K562 (cell line): ENCODE measurements around the gene OR1S1. TPM values are rescaled to one million over a fixed set of nuclear protein-coding genes. Genes with fewer than 3 reads are reported as not detected.

Experiments
- ATAC-seq: fragments of 200-7000 bp; cut with Tn5 transposase; 3 replicates; pipeline ENCODE4 v1.9.1; 2020; ENCODE audit warnings: moderate library complexity
- BruUV-seq: library from RNA; stranded (reverse); fragments of 400-500 nt; replicated peaks from 2 replicates; lab custom pipeline; 2021; lab: Mats Ljungman, UMichigan
- CTCF ChIA-PET: fragments of 300-600 bp; formaldehyde crosslinking; extraction: SDS; loops from one replicate; lab custom pipeline; 2021; ENCODE audit warnings: low intra/inter-chr PET ratio; lab: Yijun Ruan, JAX
- POLR2A ChIA-PET: fragments of 300-600, 350-650 bp; sonication (Branson Sonifier 250); formaldehyde crosslinking; extraction: SDS; loops from one replicate; lab custom pipeline; 2021; ENCODE audit warnings: antibody characterized with exemption, inconsistent platforms; lab: Yijun Ruan, JAX
- DNase-seq, 4 experiments: peaks; one replicate each; pipeline versions ENCODE4 v3.0.0 to v3.0.0-alpha.2; 2011 to 2018; ENCODE audit warnings: low spot score in 3 of 4, mixed read lengths in 3 of 4; ENCODE audit errors: extremely low read depth in 1 of 4
- FAIRE-seq: peaks from 2 replicates; lab custom pipeline; 2011; peaks lifted over from hg19 to GRCh38; lab: Jason Lieb, UNC
- H2AFZ ChIP-seq: 2 replicates; pipeline ENCODE4 v1.6.0; 2011; ENCODE audit warnings: low read depth, low read length, control low read depth, inconsistent platforms
- H3K27ac ChIP-seq: fragments of 200-600 bp; 3 replicates; pipeline ENCODE4 v1.8.0; 2011; ENCODE audit warnings: low read depth, mild to moderate bottlenecking, control low read depth, inconsistent platforms, low read length, moderate library complexity, mixed read lengths; ENCODE audit errors: extremely low read depth
- H3K27me3 ChIP-seq, 2 experiments: fragments of 300-600 bp in 1 of 2; 2 replicates in 1 of 2; 3 replicates in 1 of 2; pipeline versions ENCODE4 v1.6.0 to v1.8.0; 2011; ENCODE audit warnings: inconsistent platforms in 2 of 2, low read length in 2 of 2, mild to moderate bottlenecking in 1 of 2, mixed read lengths in 1 of 2, moderate library complexity in 1 of 2; ENCODE audit not compliant: control insufficient read depth in 2 of 2, insufficient read depth in 2 of 2
- H3K36me3 ChIP-seq: fragments of 300-600 bp; 3 replicates; pipeline ENCODE4 v1.8.0; 2011; ENCODE audit warnings: mild to moderate bottlenecking, low read length, inconsistent platforms; ENCODE audit not compliant: control insufficient read depth, insufficient read depth
- H3K4me1 ChIP-seq, 2 experiments: fragments of 200-600 bp in 1 of 2; replicated peaks in 1 of 2; 2 replicates in 1 of 2; 3 replicates in 1 of 2; pipeline versions ENCODE4 v1.5.1 to v1.8.0; 2011; ENCODE audit warnings: inconsistent platforms in 2 of 2, low read length in 2 of 2, mild to moderate bottlenecking in 1 of 2, mixed read lengths in 1 of 2, moderate library complexity in 1 of 2; ENCODE audit not compliant: control insufficient read depth in 2 of 2, insufficient read depth in 2 of 2
- H3K4me2 ChIP-seq: 2 replicates; pipeline ENCODE4 v1.6.1; 2011; ENCODE audit warnings: low read length, control low read depth, inconsistent platforms, mixed read lengths; ENCODE audit not compliant: insufficient read depth
- H3K4me3 ChIP-seq: fragments of 200-600 bp; sonication (generic), shearing (Covaris generic); 2 replicates; pipeline ENCODE4 v1.5.1; 2016; ENCODE audit warnings: control low read depth, inconsistent platforms
- H3K79me2 ChIP-seq: fragments of 200-600 bp; 3 replicates; pipeline ENCODE4 v1.8.0; 2011; ENCODE audit warnings: low read length, inconsistent platforms; ENCODE audit not compliant: control insufficient read depth, insufficient read depth
- H3K9ac ChIP-seq, 2 experiments: 2 replicates each; pipeline versions ENCODE4 v1.6.0 to v1.6.1; 2011; ENCODE audit warnings: low read depth in 2 of 2, low read length in 2 of 2, control low read depth in 1 of 2, inconsistent platforms in 1 of 2, mild to moderate bottlenecking in 1 of 2, mixed read lengths in 1 of 2; ENCODE audit not compliant: insufficient read depth in 1 of 2
- H3K9me1 ChIP-seq: one replicate; pipeline ENCODE4 v1.6.0; 2011; ENCODE audit warnings: inconsistent platforms, mild to moderate bottlenecking, low read length, moderate library complexity; ENCODE audit not compliant: control insufficient read depth, insufficient read depth
- H3K9me3 ChIP-seq: replicated peaks from 2 replicates; pipeline ENCODE4 v1.5.1; 2011; ENCODE audit warnings: low read depth, low read length, inconsistent platforms; ENCODE audit not compliant: control insufficient read depth, insufficient read depth
- H4K20me1 ChIP-seq: replicated peaks from 2 replicates; pipeline ENCODE4 v1.6.1; 2011; ENCODE audit warnings: low read length, inconsistent platforms, mixed read lengths; ENCODE audit not compliant: control insufficient read depth, insufficient read depth
- PBX2 ChIP-seq, 2 experiments: IDR thresholded peaks in 1 of 2; conservative IDR thresholded peaks in 1 of 2; 2 replicates each; pipeline ENCODE4 v1.6.1; 2016; ENCODE audit warnings: low read depth in 2 of 2, mild to moderate bottlenecking in 1 of 2, missing compliant biosample characterization in 1 of 2, missing genetic modification characterization in 1 of 2, moderate library complexity in 1 of 2
- ZMIZ1 ChIP-seq, 2 experiments: fragments of 150-350 bp in 1 of 2; IDR thresholded peaks; 2 replicates each; pipeline ENCODE4 v1.6.1; 2012 to 2016; ENCODE audit warnings: low read depth in 2 of 2, low read length in 2 of 2, mild to moderate bottlenecking in 1 of 2, moderate library complexity in 1 of 2
- ZNF316 ChIP-seq: fragments of 450-650 bp; IDR thresholded peaks from 2 replicates; pipeline ENCODE4 v1.6.1; 2016
- WGBS: fragments of 100-300 bp; shearing (Covaris generic); methylation state at CpG from one replicate; pipeline ENCODE4 v1.1.6; 2016; ENCODE audit warnings: low coverage, mixed read lengths; ENCODE audit not compliant: insufficient coverage; ENCODE audit errors: missing lambda C conversion rate; 5-methylcytosine and 5-hydroxymethylcytosine counted together
- in situ Hi-C: fragments of 300-500 bp; cut with MboI; formaldehyde crosslinking; loops from 4 replicates; pipeline ENCODE4 v1.15.0; 2018; ENCODE audit warnings: inconsistent platforms, mixed read lengths
- intact Hi-C: fragments of 100-400 bp; cut with micrococcal nuclease; formaldehyde crosslinking; loops from 2 replicates; pipeline ENCODE4 v1.14.2; 2022
- polyA plus RNA-seq, 8 experiments: library from polyadenylated mRNA; depleted of rRNA in 4 of 8; stranded (reverse) in 5 of 8; unstranded in 3 of 8; fragments of >200 nt; fragmentation: Nextera tagmentation in 2 of 8; fragmentation: Illumina TruSeq in 1 of 8; extraction: Ambion mirVana in 2 of 8; extraction: Trizol in 1 of 8; gene quantifications; 2 replicates each; pipeline versions ENCODE4 v1.2.1 to v1.2.3, GENCODE V29; 2011 to 2014; ENCODE audit warnings: inconsistent platforms in 1 of 8, missing spikeins in 1 of 8
- total RNA-seq, 7 experiments: library from RNA; depleted of rRNA in 6 of 7; stranded (reverse); fragments of >200 nt in 6 of 7; fragmentation: Illumina TruSeq in 2 of 7; extraction: Trizol in 2 of 7; gene quantifications; 2 replicates each; pipeline versions ENCODE4 v1.2.1 to v1.2.3, GENCODE V29; 2011 to 2021; ENCODE audit warnings: low replicate concordance in 1 of 7

OR1S1 gene
- total and polyA plus RNA-seq, 9 of the 15 experiments (the other 6 are each of a cell fraction or from before 2014, with no cell fraction given), result not detected

- no peak overlapping the region for H3K27ac ChIP-seq
- H3K4me2 ChIP-seq, result no peak overlapping the region
- CTCF ChIA-PET, result no interaction called here
- no peak for FAIRE-seq
- H4K20me1 ChIP-seq, result no peaks in the 10 kb centered on the region
- H3K4me3 ChIP-seq, result no peak overlapping the region
- BruUV-seq, result no TSS peak
- intact Hi-C loops, result no loop called here
- 0% methylated on average over 1 of the region's 1 CpG for WGBS
- no peak for ATAC-seq
- no peaks in the 10 kb centered on the region for H3K4me1 ChIP-seq
- H3K36me3 ChIP-seq, result no peaks in the 10 kb centered on the region
- H3K9me1 ChIP-seq, result no peaks in the 10 kb centered on the region
- no peak overlapping the region for H2AFZ ChIP-seq
- H3K79me2 ChIP-seq, result no peaks in the 10 kb centered on the region
- TF ChIP-seq PBX2 (CRISPR knock-in tag; IDR thresholded peaks at IDR 0.05; ENCODE audit: low read depth) (no peak), PBX2 (tag; conservative IDR thresholded peaks at IDR 0.05; ENCODE audit: low read depth) (no peak), ZMIZ1 (IDR thresholded peaks at IDR 0.05; ENCODE audit: low read depth in 2 of 2, low read length in 2 of 2) (no peak), ZNF316 (no peak)
- TF ChIP-seq, all 486 proteins: peak for 0
- POLR2A ChIA-PET, result no interaction called here
- Histone ChIP-seq H3K27me3 (no peaks in the 10 kb centered on the region), H3K9me3 (no peaks in the 10 kb centered on the region), H3K9ac (no peak overlapping the region)
- in situ Hi-C loops, result no loop called here
- DNase-seq, result no peak
These were observed 42.4 kb downstream of the OR1S1 start for GRCh38 chr11:58254936-58255335.
